Astrocyte (in vitro differentiated cells and primary cell): ENCODE results near the gene CNKSR3. TPM values are rescaled to one million over a fixed set of nuclear protein-coding genes. Genes with fewer than 3 reads are reported as not detected.

Experiments used
- DNase-seq: peaks from one replicate; pipeline ENCODE4 v3.0.0-alpha.2; 2010; ENCODE audit warnings: low read depth
- FAIRE-seq: peaks from 2 replicates; lab custom pipeline; 2011; peaks lifted over from hg19 to GRCh38; lab: Jason Lieb, UNC
- H2AFZ ChIP-seq: 2 replicates; pipeline ENCODE4 v1.6.0; 2012; ENCODE audit warnings: low read depth, low read length, inconsistent platforms
- H3K27ac ChIP-seq: 2 replicates; pipeline ENCODE4 v1.5.1; 2011; ENCODE audit warnings: low read depth, low read length, inconsistent platforms
- H3K27me3 ChIP-seq: 2 replicates; pipeline ENCODE4 v1.6.0; 2011; ENCODE audit warnings: low read length, inconsistent platforms; ENCODE audit not compliant: insufficient read depth
- H3K36me3 ChIP-seq: 2 replicates; pipeline ENCODE4 v1.5.1; 2011; ENCODE audit warnings: low read length, inconsistent platforms; ENCODE audit not compliant: insufficient read depth
- H3K4me1 ChIP-seq: 2 replicates; pipeline ENCODE4 v1.5.1; 2011; ENCODE audit warnings: low read length, inconsistent platforms; ENCODE audit not compliant: insufficient read depth
- H3K4me2 ChIP-seq: 2 replicates; pipeline ENCODE4 v1.6.0; 2012; ENCODE audit warnings: low read length, inconsistent platforms
- H3K4me3 ChIP-seq: 2 replicates; pipeline ENCODE4 v1.5.1; 2011; ENCODE audit warnings: low read depth, mild to moderate bottlenecking, low read length, inconsistent platforms; ENCODE audit not compliant: insufficient read depth
- H3K79me2 ChIP-seq: 2 replicates; pipeline ENCODE4 v1.6.0; 2012; ENCODE audit warnings: mild to moderate bottlenecking, low read length, inconsistent platforms; ENCODE audit not compliant: insufficient read depth
- H3K9ac ChIP-seq: 2 replicates; pipeline ENCODE4 v1.6.0; 2012; ENCODE audit warnings: mild to moderate bottlenecking, low read length, inconsistent platforms
- H3K9me3 ChIP-seq: 2 replicates; pipeline ENCODE4 v1.5.1; 2012; ENCODE audit warnings: low read depth, mild to moderate bottlenecking, low read length, inconsistent platforms; ENCODE audit not compliant: insufficient read depth
- H4K20me1 ChIP-seq: 2 replicates; pipeline ENCODE4 v1.6.0; 2012; ENCODE audit warnings: low read length, inconsistent platforms; ENCODE audit not compliant: insufficient read depth
- H3K27ac Mint-ChIP-seq: one replicate; pipeline ENCODE4 v1.8.0; 2021; ENCODE audit warnings: mild to moderate bottlenecking, mixed read lengths; ENCODE audit not compliant: unreplicated experiment
- H3K27me3 Mint-ChIP-seq: one replicate; pipeline ENCODE4 v1.8.0; 2021; ENCODE audit warnings: low read depth, mixed read lengths; ENCODE audit not compliant: unreplicated experiment
- H3K36me3 Mint-ChIP-seq: one replicate; pipeline ENCODE4 v1.8.0; 2021; ENCODE audit warnings: low read depth, mixed read lengths; ENCODE audit not compliant: unreplicated experiment
- H3K4me1 Mint-ChIP-seq: one replicate; pipeline ENCODE4 v1.8.0; 2021; ENCODE audit warnings: low read depth, mixed read lengths; ENCODE audit not compliant: unreplicated experiment
- H3K4me3 Mint-ChIP-seq: one replicate; pipeline ENCODE4 v1.8.0; 2021; ENCODE audit warnings: mild to moderate bottlenecking, moderate library complexity, mixed read lengths; ENCODE audit not compliant: unreplicated experiment
- H3K9me3 Mint-ChIP-seq: one replicate; pipeline ENCODE4 v1.8.0; 2021; ENCODE audit warnings: mild to moderate bottlenecking, mixed read lengths; ENCODE audit not compliant: unreplicated experiment
- EZH2 ChIP-seq: IDR thresholded peaks from 2 replicates; pipeline ENCODE4 v1.6.1; 2012; ENCODE audit warnings: mild to moderate bottlenecking, low read length, inconsistent platforms; ENCODE audit not compliant: insufficient read depth
- total RNA-seq: library from RNA; stranded (reverse); gene quantifications from 2 replicates; pipeline ENCODE4 v1.2.1, GENCODE V29; 2021
- TF ChIP-seq, protein P1 (sequence below): IDR thresholded peaks from 2 replicates; pipeline ENCODE4 v1.5.1; 2011; ENCODE audit warnings: low read depth, mild to moderate bottlenecking, inconsistent platforms, low read length, moderate library complexity; ENCODE audit not compliant: insufficient read depth

Gene CNKSR3
- total RNA-seq, 1 donor from 2014 or later: 11.1 TPM

DNA sequence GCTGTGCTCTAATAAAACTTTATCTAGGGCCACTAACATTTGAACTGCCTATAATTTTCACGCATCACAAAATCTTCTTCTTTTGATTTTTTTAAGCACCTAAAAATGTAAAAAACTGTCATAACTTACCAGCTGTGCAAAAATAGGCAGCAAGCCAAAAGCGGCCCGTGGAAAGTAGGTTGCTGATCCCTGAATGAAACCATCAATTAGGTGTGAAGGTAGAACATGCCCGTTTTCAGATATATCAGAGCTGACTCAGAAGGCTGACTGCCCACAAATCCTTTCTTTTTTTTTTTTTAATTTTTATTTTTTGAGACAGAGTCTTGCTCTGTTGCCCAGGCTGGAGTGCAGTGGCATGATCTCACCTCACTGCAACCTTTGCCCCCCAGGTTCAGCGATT, 149.0 kb downstream of the CNKSR3 start:
- TF ChIP-seq, protein P1, sequence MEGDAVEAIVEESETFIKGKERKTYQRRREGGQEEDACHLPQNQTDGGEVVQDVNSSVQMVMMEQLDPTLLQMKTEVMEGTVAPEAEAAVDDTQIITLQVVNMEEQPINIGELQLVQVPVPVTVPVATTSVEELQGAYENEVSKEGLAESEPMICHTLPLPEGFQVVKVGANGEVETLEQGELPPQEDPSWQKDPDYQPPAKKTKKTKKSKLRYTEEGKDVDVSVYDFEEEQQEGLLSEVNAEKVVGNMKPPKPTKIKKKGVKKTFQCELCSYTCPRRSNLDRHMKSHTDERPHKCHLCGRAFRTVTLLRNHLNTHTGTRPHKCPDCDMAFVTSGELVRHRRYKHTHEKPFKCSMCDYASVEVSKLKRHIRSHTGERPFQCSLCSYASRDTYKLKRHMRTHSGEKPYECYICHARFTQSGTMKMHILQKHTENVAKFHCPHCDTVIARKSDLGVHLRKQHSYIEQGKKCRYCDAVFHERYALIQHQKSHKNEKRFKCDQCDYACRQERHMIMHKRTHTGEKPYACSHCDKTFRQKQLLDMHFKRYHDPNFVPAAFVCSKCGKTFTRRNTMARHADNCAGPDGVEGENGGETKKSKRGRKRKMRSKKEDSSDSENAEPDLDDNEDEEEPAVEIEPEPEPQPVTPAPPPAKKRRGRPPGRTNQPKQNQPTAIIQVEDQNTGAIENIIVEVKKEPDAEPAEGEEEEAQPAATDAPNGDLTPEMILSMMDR: no peak
- no peak for TF ChIP-seq EZH2
- no peaks in the 10 kb centered on the region for H3K36me3 ChIP-seq
- Mint-ChIP-seq H3K9me3 (no peaks in the 10 kb centered on the region), H3K4me3 (no peak overlapping the region), H3K4me1 (no peaks in the 10 kb centered on the region), H3K27me3 (peaks cover 1% of the 10 kb centered on the region), H3K36me3 (no peaks in the 10 kb centered on the region), H3K27ac (no peak overlapping the region)
- no peak overlapping the region for H3K27ac ChIP-seq
- FAIRE-seq (no peak), DNase-seq (no peak)
- no peaks in the 10 kb centered on the region for H4K20me1 ChIP-seq
- H3K27me3 ChIP-seq: no peaks in the 10 kb centered on the region
- no peaks in the 10 kb centered on the region for H3K79me2 ChIP-seq
- no peaks in the 10 kb centered on the region for H3K9me3 ChIP-seq
- no peak overlapping the region for H3K4me2 ChIP-seq
- H3K4me3 ChIP-seq: no peak overlapping the region
- no peak overlapping the region for H3K9ac ChIP-seq
- no peak overlapping the region for H2AFZ ChIP-seq
- peaks cover 3% of the 10 kb centered on the region for H3K4me1 ChIP-seq

DNA sequence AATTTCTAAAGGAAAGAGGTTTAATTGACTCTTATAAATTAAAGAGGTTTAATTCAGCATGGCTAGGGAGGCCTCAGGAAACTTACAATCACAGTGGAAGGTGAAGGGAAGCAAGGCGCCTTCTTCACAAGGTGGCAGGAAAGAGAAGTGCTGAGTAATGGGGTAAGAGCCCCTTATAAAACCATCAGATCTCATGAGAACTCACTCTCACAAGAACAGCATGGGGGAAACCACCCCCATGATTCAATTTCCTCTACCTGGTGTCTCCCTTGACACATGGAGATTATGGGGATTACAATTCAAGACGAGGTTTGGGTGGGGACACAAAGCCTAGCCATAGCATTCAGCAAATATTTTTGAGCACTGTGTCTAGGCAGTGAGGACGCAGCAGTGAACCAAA, 150.0 kb downstream of the CNKSR3 start:
- no peak for TF ChIP-seq EZH2
- TF ChIP-seq, protein P1: no peak
- FAIRE-seq: no peak
- H3K27ac Mint-ChIP-seq: no peak overlapping the region

DNA sequence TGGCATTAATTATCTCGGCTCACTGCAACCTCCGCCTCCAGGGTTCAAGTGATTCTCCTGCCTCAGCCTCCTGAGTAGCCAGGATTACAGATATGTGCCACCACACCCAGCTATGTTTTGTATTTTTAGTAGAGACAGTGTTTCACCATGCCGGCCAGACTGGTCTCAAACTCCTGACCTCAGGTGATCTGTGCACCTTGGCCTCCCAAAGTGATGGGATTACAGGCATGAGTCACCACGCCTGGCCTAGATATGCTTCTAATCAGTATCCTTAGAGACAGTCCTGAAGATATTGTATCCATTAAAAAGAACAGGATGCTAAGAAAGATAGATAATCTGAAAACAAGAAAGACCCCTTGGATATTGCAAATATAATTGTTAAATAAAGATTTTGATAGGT, 150.8 kb downstream of the CNKSR3 start:
- Mint-ChIP-seq H3K4me1 (peaks cover 1% of the 10 kb centered on the region), H3K27me3 (peaks cover 1% of the 10 kb centered on the region), H3K27ac (no peak overlapping the region), H3K36me3 (no peaks in the 10 kb centered on the region), H3K9me3 (no peaks in the 10 kb centered on the region), H3K4me3 (no peak overlapping the region)
- Histone ChIP-seq H3K4me1 (peaks cover 3% of the 10 kb centered on the region), H4K20me1 (no peaks in the 10 kb centered on the region), H3K36me3 (no peaks in the 10 kb centered on the region), H3K4me2 (peak overlapping the region; percentile 71), H3K9ac (no peak overlapping the region), H3K27ac (no peak overlapping the region), H3K9me3 (no peaks in the 10 kb centered on the region), H2AFZ (no peak overlapping the region), H3K27me3 (no peaks in the 10 kb centered on the region), H3K4me3 (no peak overlapping the region), H3K79me2 (no peaks in the 10 kb centered on the region)
- FAIRE-seq (no peak), DNase-seq (no peak)
- no peak for TF ChIP-seq EZH2
- TF ChIP-seq, protein P1: no peak

More for the DNA sequence above, 150.0 kb downstream of the CNKSR3 start:
- Histone ChIP-seq H2AFZ (no peak overlapping the region), H3K79me2 (no peaks in the 10 kb centered on the region), H3K4me1 (peaks cover 3% of the 10 kb centered on the region), H3K4me2 (no peak overlapping the region), H3K27ac (no peak overlapping the region), H3K4me3 (no peak overlapping the region), H3K27me3 (no peaks in the 10 kb centered on the region), H3K9ac (no peak overlapping the region), H3K36me3 (no peaks in the 10 kb centered on the region), H3K9me3 (no peaks in the 10 kb centered on the region), H4K20me1 (no peaks in the 10 kb centered on the region)
- H3K27me3 Mint-ChIP-seq: peaks cover 1% of the 10 kb centered on the region
- no peaks in the 10 kb centered on the region for H3K36me3 Mint-ChIP-seq
- no peak for DNase-seq
- no peaks in the 10 kb centered on the region for H3K4me1 Mint-ChIP-seq
- H3K9me3 Mint-ChIP-seq: no peaks in the 10 kb centered on the region
- no peak overlapping the region for H3K4me3 Mint-ChIP-seq
